Erythroblast (primary cell): ENCODE data around the gene ERICH3.

ENCODE experiments used
- GATA1 ChIP-seq: IDR thresholded peaks from 2 replicates; pipeline ENCODE4 v1.6.1; 2011; ENCODE audit warnings: low read depth, mild to moderate bottlenecking, control low read depth, low read length, moderate library complexity
- POLR2A ChIP-seq: IDR thresholded peaks from 2 replicates; pipeline ENCODE4 v1.6.1; 2011; ENCODE audit warnings: mild to moderate bottlenecking, low read length

GRCh38 chr1:74623716-74624115, 49.9 kb downstream of the ERICH3 start:
- TF ChIP-seq POLR2A: no peak
- TF ChIP-seq GATA1: no peak
